Loucy (cell line): ENCODE results near the gene PDZD8.

Source experiments
- CTCF ChIP-seq: fragments of 200-600 bp; sonication (generic); conservative IDR thresholded peaks from 2 replicates; pipeline ENCODE4 v1.5.1; 2014; ENCODE audit warnings: mild to moderate bottlenecking, antibody characterized with exemption, low read length
- EZH2phosphoT487 ChIP-seq: fragments of 200-600 bp; IDR thresholded peaks from 2 replicates; pipeline ENCODE4 v1.6.1; 2018; ENCODE audit warnings: antibody characterized with exemption, mild to moderate bottlenecking, moderate library complexity, borderline replicate concordance

- TF ChIP-seq CTCF: no peak
- TF ChIP-seq EZH2phosphoT487: no peak
These were observed 97.6 kb downstream of the PDZD8 start for GRCh38 chr10:117277675-117278074.
